Panc1 (cell line): ENCODE measurements around the gene TRPM7.
"Not testable (repeated sequence)": the region's sequence is repeated elsewhere in the genome, so short reads cannot be mapped to it uniquely, and the experiment has no call there.

Source experiments
- CTCF ChIP-seq: fragments of 450-650 bp; IDR thresholded peaks from 2 replicates; pipeline ENCODE4 v1.5.1; 2017; ENCODE audit warnings: mild to moderate bottlenecking
- POLR2AphosphoS5 ChIP-seq: IDR thresholded peaks from 2 replicates; pipeline ENCODE4 v1.6.1; 2012; ENCODE audit warnings: mild to moderate bottlenecking, low read depth, low read length, moderate library complexity

GRCh38 chr15:50602028-50602427 is 84.6 kb downstream of the TRPM7 start:
- TF ChIP-seq POLR2AphosphoS5, CTCF: not testable (repeated sequence)
